Activated CD4-positive, alpha-beta T cell treated with anti-CD3 and anti-CD28 coated beads, Interleukin-2, amount 50 U/mL, for 1 hour (primary cell): ENCODE measurements around the gene SRP19.
"Not testable (repeated sequence)": the region's sequence is repeated elsewhere in the genome, so short reads cannot be mapped to it uniquely, and the experiment has no call there.

ENCODE experiments used
- DNase-seq: peaks from one replicate; pipeline ENCODE4 v3.0.0-alpha.2; 2020

SRP19 gene

GRCh38 chr5:112876362-112876761 is 15.3 kb downstream of the SRP19 start:
- DNase-seq, result no peak

DNA sequence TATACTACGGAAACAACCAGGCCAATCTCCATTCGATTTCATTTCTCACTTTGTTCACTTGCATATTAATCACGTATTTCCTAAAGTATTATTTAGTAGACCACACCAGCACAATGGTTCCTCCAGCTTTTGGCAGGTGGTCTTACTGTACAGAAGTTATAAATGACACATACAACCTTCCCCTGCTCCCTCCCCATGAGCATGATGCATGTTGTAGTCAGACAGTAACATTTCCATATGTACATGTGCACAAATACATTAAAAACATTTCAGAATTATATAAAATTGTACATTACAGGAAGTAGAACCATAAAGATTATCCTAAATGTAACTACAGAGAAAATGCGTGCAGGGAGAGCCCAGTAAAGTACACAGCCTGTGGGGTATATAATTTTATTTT is 17.0 kb downstream of the SRP19 start:
- no peak for DNase-seq

DNA sequence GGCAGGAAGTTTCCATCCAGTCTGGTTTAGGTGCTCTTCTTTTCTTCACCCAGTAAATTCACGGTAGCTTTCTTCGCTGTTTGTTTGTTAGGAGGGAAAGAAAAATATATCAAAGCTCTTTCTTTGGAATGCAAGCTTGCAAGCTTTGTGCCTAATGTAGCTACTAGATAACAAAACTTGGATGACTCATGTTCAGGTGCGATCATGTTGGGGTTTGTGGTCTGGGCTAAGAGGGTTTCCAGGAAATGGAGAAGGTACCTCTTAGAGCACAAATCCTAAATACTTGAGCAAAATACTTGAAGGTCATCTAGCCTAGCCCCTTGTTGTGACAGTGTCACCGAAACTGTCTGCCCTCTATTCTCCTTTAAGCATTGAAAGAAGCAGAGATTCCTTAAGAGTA is 17.7 kb downstream of the SRP19 start:
- DNase-seq, result peak; percentile 32

- DNase-seq, result no peak
These were observed 19.3 kb downstream of the SRP19 start for GRCh38 chr5:112880219-112880964.

DNA sequence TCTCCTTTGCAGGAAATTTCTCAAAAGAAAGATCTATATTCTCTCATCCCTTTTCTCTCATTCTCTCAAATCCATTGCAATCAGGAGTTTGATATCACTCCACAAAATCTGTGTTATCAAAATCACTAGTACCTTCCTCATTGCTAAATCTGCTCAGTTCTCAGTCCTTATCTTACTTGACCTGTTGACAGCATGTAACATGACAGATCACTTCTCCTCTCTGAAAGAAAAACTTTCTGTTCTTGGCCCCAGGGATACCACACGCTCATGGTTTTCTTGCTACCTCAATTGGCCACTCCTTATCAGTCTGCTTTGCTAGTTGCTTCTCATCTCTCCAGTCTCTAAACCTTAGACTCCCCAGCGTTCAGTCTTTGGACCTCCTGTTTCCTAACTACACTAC is 22.1 kb downstream of the SRP19 start:
- DNase-seq, result no peak

- no peak for DNase-seq
These were observed 23.9 kb downstream of the SRP19 start for GRCh38 chr5:112885001-112885400.

- DNase-seq, result no peak
These were observed 25.9 kb downstream of the SRP19 start for GRCh38 chr5:112886975-112887374.

DNA sequence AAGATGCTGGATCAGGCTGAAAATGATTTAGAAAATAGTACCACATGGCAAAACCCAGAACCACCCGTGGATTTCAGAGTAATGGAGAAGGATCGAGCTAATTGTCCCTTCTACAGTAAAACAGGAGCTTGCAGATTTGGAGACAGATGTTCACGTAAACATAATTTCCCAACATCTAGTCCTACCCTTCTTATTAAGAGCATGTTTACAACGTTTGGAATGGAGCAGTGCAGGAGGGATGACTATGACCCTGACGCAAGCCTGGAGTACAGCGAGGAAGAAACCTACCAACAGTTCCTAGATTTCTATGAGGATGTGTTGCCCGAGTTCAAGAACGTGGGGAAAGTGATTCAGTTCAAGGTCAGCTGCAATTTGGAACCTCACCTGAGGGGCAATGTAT is 31.0 kb downstream of the SRP19 start:
- DNase-seq, result not testable (repeated sequence)

GRCh38 chr5:112892776-112893175 is 31.7 kb downstream of the SRP19 start:
- no peak for DNase-seq

- DNase-seq, result no peak
These were observed 34.6 kb downstream of the SRP19 start for GRCh38 chr5:112895682-112896081.

DNA sequence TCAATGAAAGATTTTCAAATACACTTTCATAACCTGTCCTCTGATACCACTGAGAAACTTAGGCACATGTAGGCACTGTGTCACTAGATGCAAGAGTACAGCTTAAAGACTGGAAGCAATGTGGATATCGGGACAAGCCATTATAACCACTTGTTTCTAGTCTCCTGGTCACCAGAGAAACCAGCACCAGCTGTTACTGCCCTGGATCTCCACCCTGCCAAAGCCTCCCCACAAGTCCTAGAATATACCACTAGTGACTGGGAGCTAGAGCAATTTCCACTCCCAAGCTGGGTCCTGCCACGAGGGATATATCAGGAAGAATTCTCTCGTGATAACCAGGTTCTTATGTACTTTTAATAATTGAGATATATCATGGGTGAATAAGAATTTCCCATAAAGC is 41.5 kb downstream of the SRP19 start:
- no peak for DNase-seq

DNA sequence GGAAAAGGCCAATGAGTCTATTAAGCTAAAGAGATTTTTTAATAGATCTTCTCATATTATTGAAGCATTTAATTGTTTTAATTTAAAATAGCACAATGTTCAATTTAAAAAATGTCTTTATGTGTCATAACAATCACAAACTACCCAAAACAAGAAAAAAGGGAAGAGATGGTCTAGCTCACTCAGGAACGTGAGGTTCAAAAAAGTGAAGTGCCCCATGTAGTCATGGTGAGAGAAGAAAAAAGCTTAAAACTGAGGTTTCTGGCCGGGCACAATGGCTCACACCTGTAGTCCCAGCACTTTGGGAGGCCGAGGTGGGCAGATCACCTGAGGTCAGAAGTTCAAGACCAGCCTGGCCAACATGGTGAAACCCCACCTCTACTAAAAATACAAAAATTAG is 43.9 kb downstream of the SRP19 start:
- not testable (repeated sequence) for DNase-seq

GRCh38 chr5:112906637-112907036 is 45.5 kb downstream of the SRP19 start:
- no peak for DNase-seq

DNA sequence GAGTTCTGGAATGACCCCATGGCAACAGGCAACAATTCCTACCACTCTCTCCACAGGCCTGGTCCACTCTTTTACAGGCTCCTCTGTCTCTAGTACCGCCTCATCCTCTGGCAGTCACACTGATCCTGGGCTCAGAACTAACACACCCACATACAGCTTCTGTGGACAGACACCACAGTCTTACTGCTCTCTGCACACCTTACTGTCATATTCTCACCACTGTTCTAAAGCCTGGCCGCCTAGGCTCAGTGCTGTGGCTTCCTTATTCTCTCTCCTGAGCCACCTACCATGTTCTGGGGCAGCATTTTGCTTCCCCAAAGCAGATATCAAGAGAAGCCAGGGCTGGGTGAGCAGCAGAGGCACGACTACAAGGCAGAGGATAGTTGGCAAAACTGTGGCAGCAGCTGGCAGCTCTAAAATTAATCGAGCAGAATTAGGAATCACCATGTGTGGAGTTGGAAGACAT is 46.1 kb downstream of the SRP19 start:
- no peak for DNase-seq

GRCh38 chr5:112908854-112909253 is 47.8 kb downstream of the SRP19 start:
- DNase-seq, result no peak

GRCh38 chr5:112910529-112910928 is 49.4 kb downstream of the SRP19 start:
- DNase-seq, result no peak

DNA sequence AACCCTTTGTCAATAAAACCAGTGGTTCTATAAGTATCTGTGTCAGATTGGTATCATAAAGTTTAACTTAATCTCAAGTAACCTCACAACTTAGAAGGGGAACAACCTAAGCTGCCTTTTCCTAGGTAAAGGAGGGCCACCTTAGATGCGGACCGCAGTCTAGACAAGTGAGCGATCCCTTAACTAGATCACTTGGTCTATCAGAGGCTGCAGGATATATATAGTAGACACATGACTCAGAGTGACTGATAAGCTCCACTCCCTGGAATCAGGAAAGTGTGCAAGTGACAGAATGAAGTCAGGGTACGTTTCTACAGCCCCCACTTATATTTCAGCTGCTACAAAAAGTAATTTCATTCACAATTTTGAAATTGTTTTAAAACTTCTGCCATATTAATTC is 53.5 kb downstream of the SRP19 start:
- DNase-seq, result no peak

- no peak for DNase-seq
These were observed 54.7 kb downstream of the SRP19 start for GRCh38 chr5:112915831-112916230.

DNA sequence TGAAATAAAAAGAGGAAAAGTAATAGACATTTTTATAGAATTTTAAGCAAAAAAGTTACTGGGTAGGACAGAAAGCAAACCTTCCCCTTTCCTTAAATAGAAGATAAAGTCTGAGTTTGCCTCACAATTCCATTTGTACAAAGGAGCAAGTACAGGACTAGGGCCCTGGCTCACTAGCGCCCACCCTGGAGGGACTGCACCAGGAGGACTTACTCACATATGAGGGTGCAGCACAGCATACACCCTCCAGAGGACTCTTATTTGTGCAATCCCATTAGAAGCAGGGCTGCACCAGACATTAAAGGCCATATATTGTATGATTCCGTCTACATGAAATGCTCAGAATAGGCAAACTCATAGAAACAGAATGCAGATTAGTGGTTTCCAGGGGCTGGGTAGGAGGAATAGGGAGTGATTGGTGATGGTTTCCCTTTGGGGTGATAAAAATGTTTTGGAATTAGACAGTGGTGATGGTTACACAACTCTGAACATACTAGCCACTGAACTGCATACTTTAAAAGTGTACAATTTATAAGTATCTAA is 56.4 kb downstream of the SRP19 start:
- DNase-seq, result no peak

DNA sequence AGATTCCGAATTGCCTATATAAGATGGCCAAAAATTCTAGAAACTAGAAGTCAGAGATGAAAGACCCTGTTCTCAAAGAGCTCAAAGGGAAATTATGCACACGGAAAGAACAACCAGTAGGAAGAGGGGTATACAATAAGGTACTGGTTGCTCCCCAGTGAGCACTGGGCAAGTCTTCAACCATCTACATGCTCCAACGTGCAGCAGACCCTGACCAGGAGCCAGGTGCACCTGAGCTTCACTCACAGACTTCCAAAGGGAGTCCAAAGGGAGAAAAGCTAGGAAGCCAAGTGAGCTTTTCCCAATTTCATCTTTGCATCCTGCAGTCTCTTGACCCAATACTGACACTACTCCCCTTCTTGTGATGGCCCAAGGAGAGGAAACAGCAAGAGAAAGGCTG is 57.0 kb downstream of the SRP19 start:
- no peak for DNase-seq

DNA sequence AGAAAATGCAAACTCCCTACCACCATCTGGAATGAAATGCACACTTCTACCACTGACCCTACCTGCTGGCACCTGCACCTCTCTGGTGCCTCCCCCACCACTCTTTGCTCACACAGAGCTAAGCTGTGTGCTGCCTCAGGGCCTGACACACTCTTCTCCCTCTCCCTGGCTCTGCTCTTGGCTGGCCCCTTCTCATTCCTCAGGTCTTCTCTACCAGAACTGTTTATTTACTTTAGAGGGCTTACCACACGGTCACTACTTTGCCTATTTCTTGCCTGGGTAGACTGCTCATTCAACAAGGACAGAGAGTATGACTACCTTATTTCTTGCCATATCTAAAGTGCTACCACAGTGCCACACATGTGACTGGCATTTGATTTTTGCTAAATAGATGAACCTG is 57.6 kb downstream of the SRP19 start:
- DNase-seq, result no peak
